ENCODE data around the gene C11orf86.
"Not testable (repeated sequence)": the region's sequence is repeated elsewhere in the genome, so short reads cannot be mapped to it uniquely, and the experiment has no call there.

Gene C11orf86, protein sequence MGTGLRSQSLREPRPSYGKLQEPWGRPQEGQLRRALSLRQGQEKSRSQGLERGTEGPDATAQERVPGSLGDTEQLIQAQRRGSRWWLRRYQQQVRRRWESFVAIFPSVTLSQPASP

DNA sequence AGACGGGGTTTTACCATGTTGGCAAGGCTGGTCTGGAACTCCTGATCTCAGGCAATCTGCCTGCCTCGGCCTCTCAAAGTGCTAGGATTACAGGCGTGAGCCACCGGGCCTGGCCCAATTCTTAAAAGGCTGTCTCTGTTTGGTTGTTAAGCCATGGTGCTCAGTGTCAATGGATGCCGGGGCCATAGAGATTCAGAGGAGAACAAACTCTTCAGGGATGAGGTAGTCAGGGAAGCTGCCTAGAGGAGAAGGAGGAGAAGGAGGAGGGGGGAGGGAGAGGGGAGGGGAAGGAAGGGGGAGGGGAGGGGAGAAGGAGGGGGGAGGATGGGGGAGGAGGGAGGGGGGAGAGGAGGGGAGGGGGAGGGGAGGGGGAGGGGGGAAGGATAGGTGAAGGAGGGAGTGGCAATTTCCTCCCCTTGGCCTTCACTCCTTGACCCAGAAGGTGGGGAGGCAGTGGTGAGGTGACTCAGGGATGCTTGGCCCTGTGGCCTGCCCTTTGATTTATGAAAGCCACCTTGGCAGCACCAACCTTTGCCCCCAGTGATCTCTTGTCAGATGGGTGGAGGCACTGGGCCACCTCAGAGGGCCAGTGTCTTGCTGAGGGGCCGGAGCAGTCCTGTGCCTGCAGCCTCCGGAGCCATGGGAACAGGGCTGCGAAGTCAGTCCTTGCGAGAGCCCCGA lies at the start of gene C11orf86:
C11orf86 (plus strand) TSS at position 581 of the 681 bp plus-strand sequence; CDS start at position 640, 59 bp downstream.
- no peak for DNase-seq

- DNase-seq, result no peak
These were observed 45.4 kb upstream of the C11orf86 start for GRCh38 chr11:66929753-66930152.

- no peak for DNase-seq
These were observed 42.6 kb upstream of the C11orf86 start for GRCh38 chr11:66932543-66932942.

GRCh38 chr11:66933531-66933930 lies 41.6 kb upstream of the C11orf86 start:
- no peak for DNase-seq

DNA sequence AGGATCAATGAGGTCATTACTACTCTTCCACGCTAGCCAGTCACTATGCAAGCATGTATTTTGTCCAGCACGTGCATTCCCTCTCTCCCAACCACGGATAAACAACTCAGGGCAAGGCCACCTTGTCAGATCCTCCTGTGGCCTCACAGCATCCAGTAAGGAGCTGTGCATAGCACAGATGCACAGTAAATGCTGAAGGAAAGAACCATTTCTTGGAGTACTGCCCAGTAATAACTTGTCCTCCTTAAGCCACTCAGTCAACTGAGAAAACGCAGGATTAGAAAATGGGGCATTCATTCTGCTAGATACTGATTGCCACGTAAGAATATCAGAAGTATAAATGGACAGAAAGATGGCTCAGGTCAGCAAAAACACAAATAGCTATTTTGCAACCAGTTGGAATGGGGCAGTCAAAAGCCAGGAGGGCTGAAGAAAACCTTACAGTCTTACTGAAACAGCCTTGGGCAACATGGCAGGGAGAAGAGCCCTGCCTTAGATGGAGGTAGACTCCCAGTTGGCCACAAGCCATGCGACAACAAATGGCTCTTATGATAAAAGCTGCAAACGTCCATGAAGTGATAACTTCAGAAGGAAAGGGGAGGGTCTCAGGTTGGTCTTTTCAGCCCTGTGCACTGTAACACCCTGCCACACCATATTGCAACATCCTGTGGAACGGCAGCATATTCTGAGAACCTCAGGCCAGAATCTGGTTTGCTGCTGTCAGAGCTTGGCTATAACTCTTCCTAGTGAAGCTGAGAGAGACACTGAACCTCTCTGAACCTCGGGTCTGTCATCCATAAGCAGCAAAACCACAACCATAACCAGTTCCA lies 39.9 kb upstream of the C11orf86 start:
- no peak for DNase-seq

DNA sequence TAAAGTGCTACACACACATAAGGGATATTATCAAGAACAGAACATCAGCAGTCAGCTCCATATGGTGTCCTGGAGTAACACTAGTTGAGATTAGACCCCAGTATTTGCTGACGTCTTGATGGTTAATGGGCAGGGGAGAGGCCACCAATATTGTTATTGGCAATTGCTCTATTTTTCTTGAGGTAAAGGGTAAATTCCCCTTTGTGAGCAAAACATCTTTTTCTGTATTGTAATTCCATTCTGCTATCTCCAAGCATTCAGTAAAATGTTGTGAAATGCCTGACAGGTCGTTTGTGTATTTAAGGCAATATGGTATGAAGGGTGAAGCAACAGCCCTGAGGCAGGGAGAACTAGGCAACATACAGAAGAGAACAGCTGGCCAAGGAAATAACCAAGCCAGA lies 38.8 kb upstream of the C11orf86 start:
- no peak for DNase-seq

- DNase-seq, result no peak
These were observed 37.8 kb upstream of the C11orf86 start for GRCh38 chr11:66937193-66937733.

DNA sequence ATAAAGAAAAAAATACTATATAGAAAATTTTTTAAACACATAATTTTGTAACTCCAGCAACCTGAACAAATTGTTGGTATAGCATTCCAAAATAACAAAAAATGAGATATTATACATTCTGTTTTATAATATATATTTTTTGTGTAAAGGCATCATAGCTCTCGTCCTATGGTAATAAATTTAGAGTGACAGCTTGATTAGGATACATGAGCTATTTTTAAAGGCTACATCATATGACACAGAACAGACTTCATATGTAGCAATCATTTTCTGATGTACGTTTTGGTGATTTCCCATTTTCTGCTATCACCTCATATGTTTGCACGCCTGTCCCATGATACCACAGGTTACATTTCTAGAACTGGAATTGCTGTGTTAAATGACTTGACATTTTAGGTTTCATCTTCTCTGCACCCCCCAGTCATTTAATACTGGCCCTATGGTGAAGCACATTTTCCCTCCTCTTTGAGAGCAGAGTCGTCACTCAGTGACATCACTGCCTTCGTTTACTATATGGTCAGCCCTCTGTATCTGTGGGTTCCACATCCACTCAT lies 36.4 kb upstream of the C11orf86 start:
- DNase-seq, result no peak

GRCh38 chr11:66950112-66950535 lies 25.0 kb upstream of the C11orf86 start:
- no peak for DNase-seq

GRCh38 chr11:66951135-66951534 lies 24.0 kb upstream of the C11orf86 start:
- DNase-seq, result no peak

DNA sequence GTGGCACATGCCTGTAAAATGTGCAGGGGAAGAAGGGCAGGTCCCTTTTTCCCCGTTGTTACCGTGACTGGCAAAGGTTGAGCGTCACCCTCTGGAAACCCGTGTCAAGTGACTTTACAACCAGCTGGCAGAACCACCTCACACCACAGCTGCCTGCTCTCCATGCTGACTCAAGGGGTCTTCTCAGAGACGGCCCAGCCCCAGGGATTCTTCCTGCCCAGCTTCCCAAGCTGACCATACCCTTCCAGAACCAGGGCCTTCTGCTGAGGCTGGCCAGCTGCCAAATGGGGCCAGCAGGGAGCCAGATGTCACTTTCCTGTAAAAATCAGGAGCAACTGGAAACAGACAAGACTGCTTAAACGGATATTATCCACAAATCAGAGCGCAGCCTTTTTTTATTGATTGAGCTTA lies 23.2 kb upstream of the C11orf86 start:
- no peak for DNase-seq

DNA sequence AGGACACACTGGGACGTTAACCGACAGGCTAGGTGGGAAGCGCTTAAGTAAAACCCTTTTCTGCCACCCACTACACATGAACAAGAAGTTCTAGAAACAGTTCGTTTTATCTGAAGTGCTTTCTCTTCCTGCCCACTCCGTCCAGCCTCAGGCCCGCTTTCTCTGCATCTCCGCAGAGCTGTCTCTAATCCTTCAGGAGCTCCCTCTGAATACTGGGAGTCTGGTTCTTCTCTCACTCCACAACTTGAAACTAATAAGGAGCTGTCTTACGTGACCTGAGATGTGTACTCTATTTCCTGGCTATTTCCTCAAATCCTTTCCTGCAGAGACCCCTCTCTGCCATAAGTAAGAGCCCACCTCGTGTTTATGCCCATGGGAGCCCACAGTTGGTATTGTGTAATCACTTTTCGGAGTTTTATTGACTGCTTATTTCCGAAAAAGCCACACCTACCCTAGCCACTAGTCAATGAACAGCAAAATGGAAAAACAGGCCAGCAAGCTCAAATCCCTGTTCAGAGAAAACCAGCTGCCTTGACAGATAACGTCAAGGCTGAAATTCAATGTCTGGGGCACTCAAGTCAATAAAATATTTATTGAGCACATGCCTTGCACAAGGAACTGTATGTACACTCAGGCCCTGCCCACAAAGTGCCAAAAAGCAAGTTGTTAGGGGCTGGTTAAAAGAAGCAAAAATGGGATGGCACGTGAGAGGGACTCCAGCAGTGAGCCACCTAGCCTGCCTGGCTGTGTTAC lies 21.8 kb upstream of the C11orf86 start:
- no peak for DNase-seq

GRCh38 chr11:66956689-66957290 lies 18.3 kb upstream of the C11orf86 start:
- no peak for DNase-seq

GRCh38 chr11:66957971-66958231 lies 17.2 kb upstream of the C11orf86 start:
- DNase-seq, result no peak

GRCh38 chr11:66958232-66958955 lies 16.7 kb upstream of the C11orf86 start, which contains the start of gene PC:
Gene PC (minus strand): TSS chr11:66958383. CDS start chr11:66872159, 86,224 bp downstream.
- DNase-seq, result peak; percentile 94

DNA sequence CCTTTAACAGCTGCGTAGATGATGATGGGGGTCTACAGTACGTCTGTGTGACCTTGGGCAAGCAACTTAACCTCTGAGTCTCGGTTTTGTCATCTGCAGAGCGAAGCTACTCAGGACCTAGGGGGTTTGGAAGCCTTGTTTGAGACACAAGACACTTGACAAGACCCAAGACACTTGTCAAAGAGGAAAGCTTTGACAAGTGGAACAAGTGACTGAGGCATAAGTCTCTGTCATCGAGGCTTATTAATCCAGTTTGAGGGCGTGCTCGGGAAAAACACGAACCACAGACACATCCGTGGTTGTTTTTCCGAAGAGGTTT lies 16.2 kb upstream of the C11orf86 start:
- DNase-seq, result no peak

DNA sequence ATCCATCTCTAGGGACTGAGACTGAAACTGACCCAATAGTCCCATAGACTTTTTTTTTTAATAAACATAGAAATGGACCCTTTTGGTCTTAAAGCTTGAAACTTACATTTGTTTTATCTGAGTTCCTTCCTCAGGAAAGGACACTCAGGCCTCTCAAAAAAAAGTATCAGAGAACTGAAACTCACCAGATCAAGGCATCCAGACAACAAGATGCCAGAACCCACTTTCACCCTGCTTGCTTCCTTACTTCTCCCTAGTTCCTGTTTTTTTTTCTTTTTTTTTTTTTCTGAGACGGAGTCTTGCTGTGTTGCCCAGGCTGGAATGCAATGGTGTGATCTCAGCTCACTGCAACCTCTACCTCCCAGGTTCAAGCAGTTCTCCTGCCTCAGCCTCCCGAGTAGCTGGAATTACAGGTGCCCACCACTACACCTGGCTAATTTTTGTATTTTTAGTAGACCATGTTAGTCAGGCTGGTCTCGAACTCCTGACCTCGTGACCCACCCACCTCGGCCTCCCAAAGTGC lies 13.4 kb upstream of the C11orf86 start:
- DNase-seq, result not testable (repeated sequence)

- no peak for DNase-seq
These were observed 12.9 kb upstream of the C11orf86 start for GRCh38 chr11:66962247-66962646.

DNA sequence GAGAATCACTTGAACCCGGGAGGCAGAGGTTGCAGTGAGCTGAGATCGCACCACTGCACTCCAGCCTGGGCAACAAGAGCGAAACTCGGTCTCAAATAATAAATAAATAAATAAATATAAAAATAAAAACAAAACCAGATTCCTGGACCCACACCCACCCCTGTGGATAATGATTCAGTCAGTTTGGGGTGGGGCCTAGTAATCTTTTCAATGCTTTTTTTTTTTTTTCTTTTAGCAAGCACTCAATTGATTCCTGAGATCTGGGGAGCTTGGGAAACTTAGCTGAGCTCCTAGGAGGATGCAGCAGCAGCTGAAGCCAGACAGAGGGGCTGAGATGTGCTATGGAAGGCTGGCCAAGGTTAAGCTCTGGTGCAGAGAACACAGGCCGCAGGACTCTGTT lies 12.3 kb upstream of the C11orf86 start:
- DNase-seq, result no peak

- DNase-seq, result no peak
These were observed 10.6 kb upstream of the C11orf86 start for GRCh38 chr11:66964495-66964894.

GRCh38 chr11:66966351-66966750 lies 8.8 kb upstream of the C11orf86 start:
- no peak for DNase-seq
